GM12878 (cell line): ENCODE measurements around the gene ETS1. TPM values are rescaled to one million over a fixed set of nuclear protein-coding genes. Genes with fewer than 3 reads are reported as not detected.

Experiments
- ATAC-seq: fragments of 200-7000 bp; cut with Tn5 transposase; 3 replicates; pipeline ENCODE4 v1.9.1; 2020; ENCODE audit warnings: mild to moderate bottlenecking, moderate library complexity
- BruUV-seq: library from RNA; stranded (reverse); fragments of 400-500 nt; replicated peaks from 2 replicates; lab custom pipeline; 2021; lab: Mats Ljungman, UMichigan
- CTCF ChIA-PET: fragments of 300-600 bp; sonication (Branson Sonifier 250); formaldehyde crosslinking; extraction: SDS; loops from one replicate; lab custom pipeline; 2021; ENCODE audit warnings: inconsistent platforms; lab: Yijun Ruan, JAX
- POLR2A ChIA-PET: fragments of 350-600 bp; formaldehyde crosslinking; extraction: SDS; loops from one replicate; lab custom pipeline; 2021; ENCODE audit warnings: inconsistent platforms; lab: Charles Lee
- RAD21 ChIA-PET: fragments of 300-600 bp; sonication (Branson Sonifier 250); formaldehyde crosslinking; loops from one replicate; lab custom pipeline; 2023; ENCODE audit warnings: antibody characterized with exemption; ENCODE audit not compliant: unreplicated experiment; lab: Charles Lee
- SMC1A ChIA-PET: fragments of 300-600 bp; sonication (Branson Sonifier 250); formaldehyde crosslinking; loops from one replicate; lab custom pipeline; 2023; ENCODE audit not compliant: unreplicated experiment, uncharacterized antibody; lab: Charles Lee
- DNase-seq: peaks from one replicate; pipeline ENCODE4 v3.0.0-alpha.2; 2011; ENCODE audit warnings: low read depth, low spot score
- FAIRE-seq: peaks from 3 replicates; lab custom pipeline; 2011; peaks lifted over from hg19 to GRCh38; lab: Jason Lieb, UNC
- H2AFZ ChIP-seq: 2 replicates; pipeline ENCODE4 v1.6.0; 2011; ENCODE audit warnings: low read depth, low read length, control low read depth; ENCODE audit not compliant: control insufficient read depth
- H3K27ac ChIP-seq: 2 replicates; pipeline ENCODE4 v1.5.1; 2011; ENCODE audit warnings: control low read depth; ENCODE audit not compliant: control insufficient read depth, insufficient read depth
- H3K27me3 ChIP-seq, 2 experiments: replicated peaks in 1 of 2; 2 replicates each; pipeline versions ENCODE4 v1.6.0 to v1.6.1; 2011; ENCODE audit warnings: low read length in 1 of 2; ENCODE audit not compliant: control insufficient read depth in 2 of 2, insufficient read depth in 2 of 2
- H3K36me3 ChIP-seq, 2 experiments: 2 replicates each; pipeline ENCODE4 v1.5.1; 2011; ENCODE audit warnings: low read length in 1 of 2; ENCODE audit not compliant: control insufficient read depth in 2 of 2, insufficient read depth in 2 of 2
- H3K4me1 ChIP-seq: 2 replicates; pipeline ENCODE4 v1.6.1; 2011; ENCODE audit warnings: mild to moderate bottlenecking, low read length, moderate library complexity, mixed read lengths; ENCODE audit not compliant: control insufficient read depth, insufficient read depth
- H3K4me2 ChIP-seq: 2 replicates; pipeline ENCODE4 v1.6.0; 2011; ENCODE audit warnings: control low read depth; ENCODE audit not compliant: control insufficient read depth, insufficient read depth
- H3K4me3 ChIP-seq: fragments of 200-600 bp; sonication (generic); 2 replicates; pipeline ENCODE4 v1.5.1; 2016
- H3K79me2 ChIP-seq: 2 replicates; pipeline ENCODE4 v1.6.0; 2011; ENCODE audit warnings: low read length; ENCODE audit not compliant: control insufficient read depth, insufficient read depth
- H3K9ac ChIP-seq: 2 replicates; pipeline ENCODE4 v1.8.0; 2011; ENCODE audit warnings: low read length, control low read depth, mixed read lengths; ENCODE audit not compliant: control insufficient read depth, insufficient read depth
- H3K9me3 ChIP-seq: replicated peaks from 3 replicates; pipeline ENCODE4 v1.5.1; 2011; ENCODE audit warnings: mild to moderate bottlenecking, low read length; ENCODE audit not compliant: control insufficient read depth, insufficient read depth
- H4K20me1 ChIP-seq: 2 replicates; pipeline ENCODE4 v1.6.0; 2011; ENCODE audit not compliant: control insufficient read depth, insufficient read depth
- CEBPZ ChIP-seq: fragments of 150-350 bp; IDR thresholded peaks from 2 replicates; pipeline ENCODE4 v1.6.1; 2016; ENCODE audit warnings: low read depth, low read length
- ETV6 ChIP-seq, 2 experiments: fragments of 450-650 bp in 1 of 2; IDR thresholded peaks in 1 of 2; conservative IDR thresholded peaks in 1 of 2; 2 replicates each; pipeline ENCODE4 v1.6.1; 2014; ENCODE audit warnings: antibody characterized with exemption in 1 of 2, borderline replicate concordance in 1 of 2, low read depth in 1 of 2, mild to moderate bottlenecking in 1 of 2, moderate library complexity in 1 of 2
- FOXM1 ChIP-seq: IDR thresholded peaks from 2 replicates; pipeline ENCODE4 v1.6.1; 2012; ENCODE audit warnings: low read depth, mild to moderate bottlenecking, inconsistent platforms, low read length, moderate library complexity
- NR2F1 ChIP-seq: fragments of 450-650 bp; conservative IDR thresholded peaks from 2 replicates; pipeline ENCODE4 v1.6.1; 2017; ENCODE audit warnings: mild to moderate bottlenecking
- PAX5 ChIP-seq: IDR thresholded peaks from 2 replicates; pipeline ENCODE4 v1.6.1; 2011; ENCODE audit warnings: low read depth, low read length, borderline replicate concordance
- SREBF1 ChIP-seq: IDR thresholded peaks from 2 replicates; pipeline ENCODE4 v1.6.1; 2012; ENCODE audit warnings: mild to moderate bottlenecking, low read length
- SREBF2 ChIP-seq: IDR thresholded peaks from 2 replicates; pipeline ENCODE4 v1.6.1; 2012; ENCODE audit warnings: mild to moderate bottlenecking, low read length
- STAT1 ChIP-seq: fragments of 450-650 bp; conservative IDR thresholded peaks from 2 replicates; pipeline ENCODE4 v1.6.1; 2014; ENCODE audit warnings: antibody characterized with exemption, mild to moderate bottlenecking
- WGBS: methylation state at CpG from one replicate; pipeline ENCODE4 v1.1.6; 2016; ENCODE audit warnings: low lambda C conversion rate; ENCODE audit not compliant: insufficient replicate concordance, insufficient coverage; ENCODE audit errors: missing lambda C conversion rate; 5-methylcytosine and 5-hydroxymethylcytosine counted together
- in situ Hi-C: fragments of 300-500 bp; cut with MboI; formaldehyde crosslinking; loops from 9 replicates; pipeline ENCODE4 v1.14.3; 2018; ENCODE audit warnings: mixed read lengths
- intact Hi-C: fragments of 100-400 bp; cut with micrococcal nuclease; formaldehyde crosslinking; loops from one replicate; pipeline ENCODE4 v1.14.2; 2022; ENCODE audit not compliant: unreplicated experiment
- polyA plus RNA-seq, 11 experiments: library from polyadenylated mRNA; depleted of rRNA in 4 of 11; unstranded in 6 of 11; stranded (reverse) in 5 of 11; fragments of >200 nt; fragmentation: Nextera tagmentation in 4 of 11; fragmentation: Illumina TruSeq in 1 of 11; extraction: Ambion mirVana in 4 of 11; extraction: Trizol in 1 of 11; gene quantifications; 1 replicate in 1 of 11; 2 replicates in 10 of 11; pipeline versions ENCODE4 v1.2.1 to v1.2.3, GENCODE V29; 2011 to 2016; ENCODE audit warnings: inconsistent platforms in 2 of 11, missing spikeins in 2 of 11, low read depth in 1 of 11
- total RNA-seq, 4 experiments: library from RNA; depleted of rRNA in 3 of 4; stranded (reverse); fragments of >200 nt in 3 of 4; fragmentation: Illumina TruSeq in 1 of 4; extraction: Trizol in 1 of 4; gene quantifications; 2 replicates each; pipeline versions ENCODE4 v1.2.1 to v1.2.3, GENCODE V29; 2013 to 2021
- TF ChIP-seq, protein P1 (sequence below): IDR thresholded peaks from 2 replicates; pipeline ENCODE4 v1.6.1; 2011; ENCODE audit warnings: borderline replicate concordance, low read depth, mild to moderate bottlenecking, moderate library complexity, low read length; ENCODE audit not compliant: insufficient read depth, poor library complexity, severe bottlenecking
- TF ChIP-seq, protein P2 (sequence below): fragments of 450-650 bp; IDR thresholded peaks from 2 replicates; pipeline ENCODE4 v1.6.1; 2017; ENCODE audit warnings: mild to moderate bottlenecking, moderate library complexity
- TF ChIP-seq, protein P3 (sequence below): fragments of 450-650 bp; IDR thresholded peaks from 2 replicates; pipeline ENCODE4 v1.6.1; 2017; ENCODE audit warnings: low read depth, mild to moderate bottlenecking, moderate library complexity

ETS1 gene
- total and polyA plus RNA-seq, 10 of the 15 experiments (the other 5 are each of a cell fraction or from before 2014, with no cell fraction given), result 12.5 to 112 (median 55.5) TPM

DNA sequence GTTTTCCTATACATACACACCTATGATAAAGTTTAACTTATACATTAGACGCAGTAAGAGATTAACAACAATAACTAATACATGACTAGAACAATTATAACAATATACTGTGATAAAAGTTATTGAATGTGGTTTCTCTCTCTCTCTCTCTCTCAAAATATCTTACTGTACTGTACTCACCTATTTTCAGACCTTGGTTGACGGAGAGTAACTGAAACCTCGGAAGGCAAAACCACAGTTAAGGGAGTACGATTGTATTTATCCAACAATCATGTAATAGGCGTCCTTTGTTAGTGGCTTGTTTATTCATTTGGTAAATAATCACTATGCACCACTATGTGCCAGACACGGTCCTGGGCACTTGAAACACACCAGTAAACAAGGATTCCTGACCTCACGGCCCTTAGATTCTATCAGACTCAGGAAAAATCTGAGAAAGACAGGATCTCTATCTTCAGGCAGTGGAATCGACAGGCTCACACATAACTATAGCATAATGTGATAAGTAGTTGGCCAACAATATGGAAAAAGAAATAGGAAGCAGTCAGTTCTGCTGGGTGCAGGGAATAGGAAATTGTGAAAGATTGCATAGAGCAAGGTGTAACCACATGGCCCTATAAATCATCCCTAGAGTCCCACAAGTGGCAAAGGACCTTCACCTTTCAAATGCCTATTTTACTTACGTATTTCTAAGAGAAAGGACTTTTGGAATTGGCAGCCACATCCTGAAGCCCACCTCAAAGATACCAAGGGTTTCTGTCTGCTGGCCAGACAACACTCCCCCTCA, 12.0 kb downstream of the ETS1 start:
- POLR2A ChIA-PET, result no interaction called here
- DNase-seq, result no peak
- BruUV-seq, result no TSS peak
- intact Hi-C loops, result no loop called here
- H3K9me3 ChIP-seq, result no peaks in the 10 kb centered on the region
- H3K36me3 ChIP-seq, result no peaks in the 10 kb centered on the region
- TF ChIP-seq ETV6 (conservative IDR thresholded peaks at IDR 0.05 in 1 of 2, IDR thresholded peaks at IDR 0.05 in 1 of 2; ENCODE audit: borderline replicate concordance in 1 of 2, low read depth in 1 of 2), result no peak
- no peak for TF ChIP-seq SREBF2
- TF ChIP-seq, protein P1, sequence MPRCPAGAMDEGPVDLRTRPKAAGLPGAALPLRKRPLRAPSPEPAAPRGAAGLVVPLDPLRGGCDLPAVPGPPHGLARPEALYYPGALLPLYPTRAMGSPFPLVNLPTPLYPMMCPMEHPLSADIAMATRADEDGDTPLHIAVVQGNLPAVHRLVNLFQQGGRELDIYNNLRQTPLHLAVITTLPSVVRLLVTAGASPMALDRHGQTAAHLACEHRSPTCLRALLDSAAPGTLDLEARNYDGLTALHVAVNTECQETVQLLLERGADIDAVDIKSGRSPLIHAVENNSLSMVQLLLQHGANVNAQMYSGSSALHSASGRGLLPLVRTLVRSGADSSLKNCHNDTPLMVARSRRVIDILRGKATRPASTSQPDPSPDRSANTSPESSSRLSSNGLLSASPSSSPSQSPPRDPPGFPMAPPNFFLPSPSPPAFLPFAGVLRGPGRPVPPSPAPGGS, result no peak
- no peak for TF ChIP-seq NR2F1
- TF ChIP-seq PAX5, result no peak
- TF ChIP-seq, protein P2, sequence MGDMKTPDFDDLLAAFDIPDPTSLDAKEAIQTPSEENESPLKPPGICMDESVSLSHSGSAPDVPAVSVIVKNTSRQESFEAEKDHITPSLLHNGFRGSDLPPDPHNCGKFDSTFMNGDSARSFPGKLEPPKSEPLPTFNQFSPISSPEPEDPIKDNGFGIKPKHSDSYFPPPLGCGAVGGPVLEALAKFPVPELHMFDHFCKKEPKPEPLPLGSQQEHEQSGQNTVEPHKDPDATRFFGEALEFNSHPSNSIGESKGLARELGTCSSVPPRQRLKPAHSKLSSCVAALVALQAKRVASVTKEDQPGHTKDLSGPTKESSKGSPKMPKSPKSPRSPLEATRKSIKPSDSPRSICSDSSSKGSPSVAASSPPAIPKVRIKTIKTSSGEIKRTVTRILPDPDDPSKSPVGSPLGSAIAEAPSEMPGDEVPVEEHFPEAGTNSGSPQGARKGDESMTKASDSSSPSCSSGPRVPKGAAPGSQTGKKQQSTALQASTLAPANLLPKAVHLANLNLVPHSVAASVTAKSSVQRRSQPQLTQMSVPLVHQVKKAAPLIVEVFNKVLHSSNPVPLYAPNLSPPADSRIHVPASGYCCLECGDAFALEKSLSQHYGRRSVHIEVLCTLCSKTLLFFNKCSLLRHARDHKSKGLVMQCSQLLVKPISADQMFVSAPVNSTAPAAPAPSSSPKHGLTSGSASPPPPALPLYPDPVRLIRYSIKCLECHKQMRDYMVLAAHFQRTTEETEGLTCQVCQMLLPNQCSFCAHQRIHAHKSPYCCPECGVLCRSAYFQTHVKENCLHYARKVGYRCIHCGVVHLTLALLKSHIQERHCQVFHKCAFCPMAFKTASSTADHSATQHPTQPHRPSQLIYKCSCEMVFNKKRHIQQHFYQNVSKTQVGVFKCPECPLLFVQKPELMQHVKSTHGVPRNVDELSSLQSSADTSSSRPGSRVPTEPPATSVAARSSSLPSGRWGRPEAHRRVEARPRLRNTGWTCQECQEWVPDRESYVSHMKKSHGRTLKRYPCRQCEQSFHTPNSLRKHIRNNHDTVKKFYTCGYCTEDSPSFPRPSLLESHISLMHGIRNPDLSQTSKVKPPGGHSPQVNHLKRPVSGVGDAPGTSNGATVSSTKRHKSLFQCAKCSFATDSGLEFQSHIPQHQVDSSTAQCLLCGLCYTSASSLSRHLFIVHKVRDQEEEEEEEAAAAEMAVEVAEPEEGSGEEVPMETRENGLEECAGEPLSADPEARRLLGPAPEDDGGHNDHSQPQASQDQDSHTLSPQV, result no peak
- TF ChIP-seq, protein P3, sequence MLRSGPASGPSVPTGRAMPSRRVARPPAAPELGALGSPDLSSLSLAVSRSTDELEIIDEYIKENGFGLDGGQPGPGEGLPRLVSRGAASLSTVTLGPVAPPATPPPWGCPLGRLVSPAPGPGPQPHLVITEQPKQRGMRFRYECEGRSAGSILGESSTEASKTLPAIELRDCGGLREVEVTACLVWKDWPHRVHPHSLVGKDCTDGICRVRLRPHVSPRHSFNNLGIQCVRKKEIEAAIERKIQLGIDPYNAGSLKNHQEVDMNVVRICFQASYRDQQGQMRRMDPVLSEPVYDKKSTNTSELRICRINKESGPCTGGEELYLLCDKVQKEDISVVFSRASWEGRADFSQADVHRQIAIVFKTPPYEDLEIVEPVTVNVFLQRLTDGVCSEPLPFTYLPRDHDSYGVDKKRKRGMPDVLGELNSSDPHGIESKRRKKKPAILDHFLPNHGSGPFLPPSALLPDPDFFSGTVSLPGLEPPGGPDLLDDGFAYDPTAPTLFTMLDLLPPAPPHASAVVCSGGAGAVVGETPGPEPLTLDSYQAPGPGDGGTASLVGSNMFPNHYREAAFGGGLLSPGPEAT, result no peak
- no peak for TF ChIP-seq SREBF1
- TF ChIP-seq STAT1, result no peak
- no peak for TF ChIP-seq FOXM1
- TF ChIP-seq CEBPZ, result no peak
- TF ChIP-seq, all 136 proteins: peak for 0
- ChIA-PET RAD21 (no interaction called here), SMC1A (interaction anchor here (0.8 kb wide), 1 partner anchor 21 kb away, joined by 3 read pairs; no protein-coding TSS in a partner anchor), CTCF (no interaction called here)
- no peaks in the 10 kb centered on the region for H4K20me1 ChIP-seq
- in situ Hi-C loops, result no loop called here
- no peak overlapping the region for H3K27ac ChIP-seq
- H3K4me2 ChIP-seq, result peak overlapping the region; percentile 17; the same call in 1 of the 2 replicates
- no peak overlapping the region for H3K4me3 ChIP-seq
- peaks cover 17% of the 10 kb centered on the region for H3K4me1 ChIP-seq
- H3K9ac ChIP-seq, result no peak overlapping the region
- no peaks in the 10 kb centered on the region for H3K79me2 ChIP-seq
- no peak overlapping the region for H2AFZ ChIP-seq
- 66% methylated on average over 9 of the region's 9 CpGs for WGBS
- FAIRE-seq (peak; percentile 61), ATAC-seq (no peak)
- H3K27me3 ChIP-seq, result no peaks in the 10 kb centered on the region
